T-helper 1 cell treated with Interleukin-12 subunit alpha and Interleukin-12 subunit beta and Interleukin-4 antibody, amounts not matched to agents 30 ng/mL and 1 ng/mL, for 36 hours (primary cell): ENCODE measurements around the gene MAP2K6. TPM values are rescaled to one million over a fixed set of nuclear protein-coding genes. Genes with fewer than 3 reads are reported as not detected.

Source experiments
- intact Hi-C: fragments of 100-400 bp; cut with micrococcal nuclease; formaldehyde crosslinking; loops from one replicate; pipeline ENCODE4 v1.15.1; 2024
- total RNA-seq: library from RNA; stranded (reverse); gene quantifications from 2 replicates; pipeline ENCODE4 v1.2.3, GENCODE V29; 2022

Gene MAP2K6
- 4.2 and 5.8 TPM in 2 replicates for total RNA-seq

GRCh38 chr17:69414408-69415274 lies at the start of gene MAP2K6:
MAP2K6 (plus strand) TSS chr17:69414697; CDS start chr17:69414985, 288 bp downstream.
- intact Hi-C loops, result loop anchor here (1.0 to 5.0 kb wide), 5 partner anchors 9 to 753 kb away; partner anchors contain the start of genes ABCA5 and KCNJ2

GRCh38 chr17:69367298-69367697 lies 47.2 kb upstream of the MAP2K6 start:
- intact Hi-C loops, result no loop called here

- intact Hi-C loops, result no loop called here
Observed at GRCh38 chr17:69373069-69373468, 41.4 kb upstream of the MAP2K6 start.

GRCh38 chr17:69375229-69375628 lies 39.3 kb upstream of the MAP2K6 start:
- intact Hi-C loops, result no loop called here

- intact Hi-C loops, result no loop called here
Observed at GRCh38 chr17:69388822-69389442, 25.6 kb upstream of the MAP2K6 start.

- intact Hi-C loops, result loop anchor here (5.0 kb wide), 1 partner anchor 131 kb away; no protein-coding TSS in a partner anchor
Observed at GRCh38 chr17:69390795-69391501, 23.5 kb upstream of the MAP2K6 start.

- intact Hi-C loops, result no loop called here
Observed at GRCh38 chr17:69401251-69401650, 13.2 kb upstream of the MAP2K6 start.

- intact Hi-C loops, result no loop called here
Observed at GRCh38 chr17:69402052-69402451, 12.4 kb upstream of the MAP2K6 start.

- intact Hi-C loops, result no loop called here
Observed at GRCh38 chr17:69404399-69404798, 10.1 kb upstream of the MAP2K6 start.

- intact Hi-C loops, result no loop called here
Observed at GRCh38 chr17:69405096-69405495, 9.4 kb upstream of the MAP2K6 start.

GRCh38 chr17:69406941-69407340 lies 7.6 kb upstream of the MAP2K6 start:
- intact Hi-C loops, result no loop called here

- intact Hi-C loops, result no loop called here
Observed at GRCh38 chr17:69407759-69408158, 6.7 kb upstream of the MAP2K6 start.

- intact Hi-C loops, result no loop called here
Observed at GRCh38 chr17:69410671-69411070, 3.8 kb upstream of the MAP2K6 start.

GRCh38 chr17:69411766-69412165 lies 2.7 kb upstream of the MAP2K6 start:
- intact Hi-C loops, result no loop called here

GRCh38 chr17:69412251-69412671 lies 2.2 kb upstream of the MAP2K6 start:
- intact Hi-C loops, result no loop called here

GRCh38 chr17:69415431-69415830 lies 934 bp downstream of the MAP2K6 start:
- intact Hi-C loops, result loop anchor here (1.0 to 5.0 kb wide), 2 partner anchors 8 to 752 kb away; partner anchors contain the start of gene KCNJ2

- intact Hi-C loops, result loop anchor here (5.0 kb wide), 1 partner anchor 749 kb away; the partner anchor contains the start of gene KCNJ2
Observed at GRCh38 chr17:69417545-69418483, 3.3 kb downstream of the MAP2K6 start.

GRCh38 chr17:69418535-69418934 lies 4.0 kb downstream of the MAP2K6 start:
- intact Hi-C loops, result loop anchor here (5.0 kb wide), 1 partner anchor 749 kb away; the partner anchor contains the start of gene KCNJ2

GRCh38 chr17:69423450-69423849 lies 9.0 kb downstream of the MAP2K6 start:
- intact Hi-C loops, result loop anchor here (1.0 kb wide), 1 partner anchor 8 kb away; no protein-coding TSS in a partner anchor

GRCh38 chr17:69424287-69425041 lies 10.0 kb downstream of the MAP2K6 start:
- intact Hi-C loops, result no loop called here
